IMR-90 (cell line): Measurements from ENCODE around the gene MMP2.

Experiments
- CEBPB ChIP-seq: IDR thresholded peaks from 2 replicates; pipeline ENCODE4 v1.6.1; 2012; ENCODE audit warnings: low read depth, low read length, improper control_type of control experiment
- CTCF ChIP-seq: conservative IDR thresholded peaks from 2 replicates; pipeline ENCODE4 v1.5.1; 2012; ENCODE audit warnings: mild to moderate bottlenecking, low read depth, low read length, improper control_type of control experiment
- FOS ChIP-seq: fragments of 150-350 bp; IDR thresholded peaks from 2 replicates; pipeline ENCODE4 v1.6.1; 2016; ENCODE audit warnings: low read depth, low read length
- MAFK ChIP-seq: IDR thresholded peaks from 2 replicates; pipeline ENCODE4 v1.6.1; 2012; ENCODE audit warnings: low read depth, low read length, improper control_type of control experiment
- MXI1 ChIP-seq: IDR thresholded peaks from 2 replicates; pipeline ENCODE4 v1.6.1; 2012; ENCODE audit warnings: low read depth, mild to moderate bottlenecking, low read length, moderate library complexity, borderline replicate concordance
- POLR2A ChIP-seq: IDR thresholded peaks from 2 replicates; pipeline ENCODE4 v1.6.1; 2012; ENCODE audit warnings: mild to moderate bottlenecking, low read depth, low read length
- RAD21 ChIP-seq: IDR thresholded peaks from 2 replicates; pipeline ENCODE4 v1.6.1; 2012; ENCODE audit warnings: low read length, improper control_type of control experiment
- RFX5 ChIP-seq: IDR thresholded peaks from 2 replicates; pipeline ENCODE4 v1.8.0; 2012; ENCODE audit warnings: low read depth, mild to moderate bottlenecking, low read length, moderate library complexity
- USF2 ChIP-seq: fragments of 150-350 bp; IDR thresholded peaks from 2 replicates; pipeline ENCODE4 v1.6.1; 2017; ENCODE audit warnings: mild to moderate bottlenecking, antibody characterized with exemption, low read length, low read depth

- TF ChIP-seq CTCF (no peak), POLR2A (no peak), MAFK (no peak), FOS (no peak), CEBPB (peak; percentile 57; the same call in 1 of the 2 replicates), MXI1 (no peak), USF2 (no peak), RAD21 (no peak), RFX5 (no peak)
These were observed 76.4 kb downstream of the MMP2 start for GRCh38 chr16:55555436-55555835.
